AG09319 (cell line): ENCODE measurements around the gene ZNF728.
"Not testable (repeated sequence)": the region's sequence is repeated elsewhere in the genome, so short reads cannot be mapped to it uniquely, and the experiment has no call there.

Source experiments
- DNase-seq: peaks from one replicate; pipeline ENCODE4 v3.0.0-alpha.2; 2010; ENCODE audit warnings: low read depth; ENCODE audit errors: extremely low read depth
- CTCF ChIP-seq: IDR thresholded peaks from 2 replicates; pipeline ENCODE4 v1.5.1; 2011; ENCODE audit warnings: low read depth, mild to moderate bottlenecking, inconsistent platforms, low read length, moderate library complexity

Gene ZNF728

GRCh38 chr19:23002690-23003422 is at the start of gene ZNF728:
Gene ZNF728 (minus strand): TSS chr19:23003176. CDS start chr19:23003030, 146 bp downstream.
- TF ChIP-seq CTCF, result no peak
- DNase-seq, result no peak

DNA sequence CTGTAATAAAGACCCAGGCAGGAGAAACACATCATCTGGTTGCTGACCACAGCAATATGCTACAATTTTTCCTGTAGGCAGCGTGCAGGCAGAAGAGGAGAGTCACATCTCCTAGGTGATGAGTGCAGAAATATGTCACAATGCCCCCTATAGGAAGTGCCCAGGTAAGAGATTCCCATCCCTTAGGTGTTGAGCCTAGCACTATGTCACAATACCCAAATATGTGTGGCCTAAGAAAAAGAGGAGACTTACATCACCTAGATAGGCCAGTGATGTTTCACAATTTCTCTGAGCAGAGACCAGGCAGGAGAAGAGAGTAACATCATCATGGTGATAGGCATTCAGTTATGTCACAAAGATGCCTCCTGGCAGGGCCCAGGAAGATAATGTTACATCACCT is 49.4 kb upstream of the ZNF728 start:
- TF ChIP-seq CTCF, result no peak
- no peak for DNase-seq

- DNase-seq, result no peak
- no peak for TF ChIP-seq CTCF
These were observed 46.3 kb upstream of the ZNF728 start for GRCh38 chr19:23049256-23049655.

DNA sequence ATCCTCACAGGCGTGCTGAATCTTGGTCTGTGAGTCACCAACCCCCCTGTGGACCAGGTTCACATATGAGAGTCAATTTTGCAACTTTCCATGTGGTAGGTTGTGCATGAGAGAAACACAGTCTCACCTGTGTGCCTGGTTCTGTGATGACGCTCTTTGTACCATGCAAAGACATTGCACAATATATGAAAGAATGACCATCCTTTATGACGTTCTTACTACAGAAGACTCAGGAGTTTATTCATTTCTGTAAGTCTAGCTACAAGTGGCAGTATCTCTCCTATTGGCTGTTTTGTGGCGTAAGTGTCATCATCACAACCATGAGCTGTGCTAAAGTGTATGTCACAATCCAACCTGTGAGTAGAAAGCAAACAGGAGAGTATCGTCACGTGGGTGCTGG is 43.8 kb upstream of the ZNF728 start:
- no peak for DNase-seq

GRCh38 chr19:23033721-23034120 is 30.7 kb upstream of the ZNF728 start:
- no peak for DNase-seq
- no peak for TF ChIP-seq CTCF

More for the DNA sequence above, 43.8 kb upstream of the ZNF728 start:
- no peak for TF ChIP-seq CTCF

DNA sequence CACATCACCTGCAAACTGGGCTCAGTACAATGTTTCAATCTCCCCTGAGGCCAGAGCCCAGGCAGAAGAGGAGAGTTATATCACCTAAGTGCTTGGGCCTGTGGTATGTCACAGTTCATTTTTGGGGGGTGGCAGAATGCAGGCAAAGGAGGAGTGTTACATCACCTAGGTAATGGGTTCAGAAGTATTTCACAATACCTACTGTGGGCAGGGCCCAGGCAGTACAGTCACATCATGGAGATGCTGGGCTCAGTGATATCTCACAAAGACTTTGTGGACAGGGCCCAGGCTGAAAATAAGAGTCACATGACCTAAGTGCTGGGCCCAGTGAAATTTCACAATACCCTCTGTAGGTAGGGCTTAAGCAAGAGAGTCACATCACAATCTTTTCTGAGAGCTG is 12.7 kb upstream of the ZNF728 start:
- DNase-seq, result no peak
- no peak for TF ChIP-seq CTCF

- DNase-seq, result not testable (repeated sequence)
These were observed 8.0 kb downstream of the ZNF728 start for GRCh38 chr19:22994957-22995356.

DNA sequence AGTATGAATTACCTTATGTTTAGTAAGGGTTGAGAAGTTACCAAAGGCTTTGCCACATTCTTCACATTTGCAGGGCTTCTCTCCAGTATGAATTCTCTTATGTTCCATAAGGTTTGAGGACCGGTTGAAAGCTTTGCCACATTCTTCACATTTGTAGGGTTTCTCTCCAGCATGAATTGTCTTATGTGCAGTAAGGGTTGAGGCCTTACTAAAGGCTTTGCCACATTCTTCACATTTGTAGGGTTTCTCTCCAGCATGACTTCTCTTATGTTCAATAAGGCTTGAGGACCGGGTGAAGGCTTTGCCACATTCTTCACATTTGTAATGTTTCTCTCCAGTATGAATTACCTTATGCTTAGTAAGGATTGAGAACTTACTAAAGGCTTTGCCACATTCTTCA is 26.7 kb downstream of the ZNF728 start:
- no peak for TF ChIP-seq CTCF
- DNase-seq, result no peak

- not testable (repeated sequence) for DNase-seq
These were observed 27.3 kb downstream of the ZNF728 start for GRCh38 chr19:22975546-22976136.
